IPS-18c (cell line): ENCODE measurements around the gene CYP1B1.
"Not testable (repeated sequence)": the region's sequence is repeated elsewhere in the genome, so short reads cannot be mapped to it uniquely, and the experiment has no call there.

Experiments
- H3K4me3 ChIP-seq: 2 replicates; pipeline ENCODE4 v1.7.0; 2013; ENCODE audit warnings: low read depth, mild to moderate bottlenecking, low read length, moderate library complexity; ENCODE audit not compliant: insufficient read depth
- H3K9me3 ChIP-seq: one replicate; pipeline ENCODE4 v1.6.1; 2013; ENCODE audit warnings: mild to moderate bottlenecking, low read length, moderate library complexity; ENCODE audit not compliant: control insufficient read depth, insufficient read depth

The CYP1B1 gene

DNA sequence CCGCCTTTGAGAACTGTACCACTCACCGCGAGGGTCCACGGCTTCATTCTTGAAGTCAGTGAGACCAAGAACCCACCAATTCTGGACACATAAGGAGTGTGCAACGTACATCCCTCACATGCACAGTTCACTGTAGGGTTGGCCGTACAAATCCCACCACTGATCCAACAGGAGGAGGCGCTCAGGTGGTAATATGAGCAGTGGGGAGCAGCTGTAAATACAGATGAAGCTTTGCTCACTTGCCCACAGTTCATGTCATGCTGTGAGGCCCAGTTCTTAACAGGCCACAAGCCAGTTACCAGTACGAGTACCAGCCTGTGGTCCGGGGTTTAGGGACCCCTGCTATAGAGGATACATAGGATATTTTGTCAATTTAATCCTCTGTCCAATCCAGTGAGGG lies 54.4 kb downstream of the CYP1B1 start:
- Histone ChIP-seq H3K9me3 (no peaks in the 10 kb centered on the region), H3K4me3 (no peak overlapping the region)

DNA sequence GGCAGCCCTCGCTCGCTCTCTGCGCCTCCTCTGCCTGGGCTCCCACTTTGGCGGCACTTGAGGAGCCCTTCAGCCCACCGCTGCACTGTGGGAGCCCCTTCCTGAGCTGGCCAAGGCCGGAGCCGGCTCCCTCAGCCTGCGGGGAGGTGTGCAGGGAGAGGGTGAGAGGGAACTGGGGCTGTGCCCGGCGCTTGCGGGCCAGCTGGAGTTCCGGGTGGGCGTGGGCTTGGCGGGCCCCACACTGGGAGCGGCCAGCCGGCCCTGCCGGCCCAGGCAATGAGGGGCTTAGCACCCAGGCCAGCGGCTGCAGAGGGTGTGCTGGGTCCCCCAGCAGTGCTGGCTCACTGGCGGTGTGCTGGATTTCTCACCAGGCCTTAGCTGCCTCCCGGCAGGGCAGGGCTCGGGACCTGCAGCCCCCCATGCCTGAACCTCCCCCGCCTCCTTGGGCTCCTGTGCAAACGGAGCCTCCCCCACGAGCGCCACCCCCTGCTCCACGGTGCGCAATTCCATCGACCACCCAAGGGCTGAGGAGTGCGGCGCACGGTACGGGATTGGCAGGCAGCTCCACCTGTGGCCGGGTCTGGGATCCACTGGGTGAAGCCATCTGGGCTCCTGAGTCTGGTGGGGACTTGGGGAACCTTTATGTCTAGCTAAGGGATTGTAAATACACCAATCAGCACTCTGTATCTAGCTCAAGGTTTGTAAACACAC lies 55.4 kb downstream of the CYP1B1 start:
- not testable (repeated sequence) for H3K9me3 ChIP-seq, H3K4me3 ChIP-seq

DNA sequence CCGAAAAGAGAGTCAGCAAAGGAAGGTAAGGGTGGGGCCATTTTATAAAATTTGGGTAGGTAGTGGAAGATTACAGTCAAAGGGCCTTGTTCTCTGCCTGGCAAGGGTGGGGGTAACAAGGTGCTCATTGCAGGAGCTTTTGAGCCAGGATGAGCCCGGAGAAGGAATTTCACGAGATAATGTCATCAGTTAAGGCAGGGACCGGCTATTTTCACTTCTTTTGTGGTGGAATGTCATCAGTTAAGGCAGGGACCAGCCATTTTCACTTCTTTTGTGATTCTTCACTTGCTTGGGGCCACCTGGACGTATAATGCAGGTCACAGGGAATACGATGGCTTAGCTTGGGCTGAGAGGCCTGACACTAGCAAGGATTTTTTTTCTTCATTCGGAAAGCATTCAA lies 58.1 kb downstream of the CYP1B1 start:
- no peaks in the 10 kb centered on the region for H3K9me3 ChIP-seq
- H3K4me3 ChIP-seq = no peak overlapping the region
